ENCODE measurements around the gene TEDC2. TPM values are rescaled to one million over a fixed set of nuclear protein-coding genes. Genes with fewer than 3 reads are reported as not detected.

The TEDC2 gene
- total and polyA plus RNA-seq, 2 of the 8 experiments (the other 6 are each of a cell fraction or from before 2014, with no cell fraction given), result 54.6 to 55.6 TPM

DNA sequence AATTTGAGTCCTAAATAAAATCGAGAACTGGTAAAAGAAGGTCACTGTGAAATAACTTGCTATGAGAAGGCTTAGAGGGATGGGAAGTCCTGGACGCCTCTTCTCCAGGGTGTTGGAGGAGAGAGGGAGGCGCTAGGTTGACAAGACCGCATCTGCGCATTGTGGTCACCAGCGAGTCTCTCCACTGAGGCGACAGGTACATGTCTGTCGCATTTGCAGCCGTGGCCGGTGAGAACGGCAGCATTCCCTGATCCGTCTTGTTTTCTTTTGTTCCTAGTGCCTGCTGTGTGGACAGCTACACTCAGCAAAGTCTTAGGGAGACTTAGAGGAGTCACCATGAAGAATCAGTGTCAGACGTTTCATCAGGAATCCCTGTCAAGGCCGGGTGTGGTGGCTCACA lies 45.8 kb downstream of the TEDC2 start (continued):
- TF ChIP-seq, protein P1, sequence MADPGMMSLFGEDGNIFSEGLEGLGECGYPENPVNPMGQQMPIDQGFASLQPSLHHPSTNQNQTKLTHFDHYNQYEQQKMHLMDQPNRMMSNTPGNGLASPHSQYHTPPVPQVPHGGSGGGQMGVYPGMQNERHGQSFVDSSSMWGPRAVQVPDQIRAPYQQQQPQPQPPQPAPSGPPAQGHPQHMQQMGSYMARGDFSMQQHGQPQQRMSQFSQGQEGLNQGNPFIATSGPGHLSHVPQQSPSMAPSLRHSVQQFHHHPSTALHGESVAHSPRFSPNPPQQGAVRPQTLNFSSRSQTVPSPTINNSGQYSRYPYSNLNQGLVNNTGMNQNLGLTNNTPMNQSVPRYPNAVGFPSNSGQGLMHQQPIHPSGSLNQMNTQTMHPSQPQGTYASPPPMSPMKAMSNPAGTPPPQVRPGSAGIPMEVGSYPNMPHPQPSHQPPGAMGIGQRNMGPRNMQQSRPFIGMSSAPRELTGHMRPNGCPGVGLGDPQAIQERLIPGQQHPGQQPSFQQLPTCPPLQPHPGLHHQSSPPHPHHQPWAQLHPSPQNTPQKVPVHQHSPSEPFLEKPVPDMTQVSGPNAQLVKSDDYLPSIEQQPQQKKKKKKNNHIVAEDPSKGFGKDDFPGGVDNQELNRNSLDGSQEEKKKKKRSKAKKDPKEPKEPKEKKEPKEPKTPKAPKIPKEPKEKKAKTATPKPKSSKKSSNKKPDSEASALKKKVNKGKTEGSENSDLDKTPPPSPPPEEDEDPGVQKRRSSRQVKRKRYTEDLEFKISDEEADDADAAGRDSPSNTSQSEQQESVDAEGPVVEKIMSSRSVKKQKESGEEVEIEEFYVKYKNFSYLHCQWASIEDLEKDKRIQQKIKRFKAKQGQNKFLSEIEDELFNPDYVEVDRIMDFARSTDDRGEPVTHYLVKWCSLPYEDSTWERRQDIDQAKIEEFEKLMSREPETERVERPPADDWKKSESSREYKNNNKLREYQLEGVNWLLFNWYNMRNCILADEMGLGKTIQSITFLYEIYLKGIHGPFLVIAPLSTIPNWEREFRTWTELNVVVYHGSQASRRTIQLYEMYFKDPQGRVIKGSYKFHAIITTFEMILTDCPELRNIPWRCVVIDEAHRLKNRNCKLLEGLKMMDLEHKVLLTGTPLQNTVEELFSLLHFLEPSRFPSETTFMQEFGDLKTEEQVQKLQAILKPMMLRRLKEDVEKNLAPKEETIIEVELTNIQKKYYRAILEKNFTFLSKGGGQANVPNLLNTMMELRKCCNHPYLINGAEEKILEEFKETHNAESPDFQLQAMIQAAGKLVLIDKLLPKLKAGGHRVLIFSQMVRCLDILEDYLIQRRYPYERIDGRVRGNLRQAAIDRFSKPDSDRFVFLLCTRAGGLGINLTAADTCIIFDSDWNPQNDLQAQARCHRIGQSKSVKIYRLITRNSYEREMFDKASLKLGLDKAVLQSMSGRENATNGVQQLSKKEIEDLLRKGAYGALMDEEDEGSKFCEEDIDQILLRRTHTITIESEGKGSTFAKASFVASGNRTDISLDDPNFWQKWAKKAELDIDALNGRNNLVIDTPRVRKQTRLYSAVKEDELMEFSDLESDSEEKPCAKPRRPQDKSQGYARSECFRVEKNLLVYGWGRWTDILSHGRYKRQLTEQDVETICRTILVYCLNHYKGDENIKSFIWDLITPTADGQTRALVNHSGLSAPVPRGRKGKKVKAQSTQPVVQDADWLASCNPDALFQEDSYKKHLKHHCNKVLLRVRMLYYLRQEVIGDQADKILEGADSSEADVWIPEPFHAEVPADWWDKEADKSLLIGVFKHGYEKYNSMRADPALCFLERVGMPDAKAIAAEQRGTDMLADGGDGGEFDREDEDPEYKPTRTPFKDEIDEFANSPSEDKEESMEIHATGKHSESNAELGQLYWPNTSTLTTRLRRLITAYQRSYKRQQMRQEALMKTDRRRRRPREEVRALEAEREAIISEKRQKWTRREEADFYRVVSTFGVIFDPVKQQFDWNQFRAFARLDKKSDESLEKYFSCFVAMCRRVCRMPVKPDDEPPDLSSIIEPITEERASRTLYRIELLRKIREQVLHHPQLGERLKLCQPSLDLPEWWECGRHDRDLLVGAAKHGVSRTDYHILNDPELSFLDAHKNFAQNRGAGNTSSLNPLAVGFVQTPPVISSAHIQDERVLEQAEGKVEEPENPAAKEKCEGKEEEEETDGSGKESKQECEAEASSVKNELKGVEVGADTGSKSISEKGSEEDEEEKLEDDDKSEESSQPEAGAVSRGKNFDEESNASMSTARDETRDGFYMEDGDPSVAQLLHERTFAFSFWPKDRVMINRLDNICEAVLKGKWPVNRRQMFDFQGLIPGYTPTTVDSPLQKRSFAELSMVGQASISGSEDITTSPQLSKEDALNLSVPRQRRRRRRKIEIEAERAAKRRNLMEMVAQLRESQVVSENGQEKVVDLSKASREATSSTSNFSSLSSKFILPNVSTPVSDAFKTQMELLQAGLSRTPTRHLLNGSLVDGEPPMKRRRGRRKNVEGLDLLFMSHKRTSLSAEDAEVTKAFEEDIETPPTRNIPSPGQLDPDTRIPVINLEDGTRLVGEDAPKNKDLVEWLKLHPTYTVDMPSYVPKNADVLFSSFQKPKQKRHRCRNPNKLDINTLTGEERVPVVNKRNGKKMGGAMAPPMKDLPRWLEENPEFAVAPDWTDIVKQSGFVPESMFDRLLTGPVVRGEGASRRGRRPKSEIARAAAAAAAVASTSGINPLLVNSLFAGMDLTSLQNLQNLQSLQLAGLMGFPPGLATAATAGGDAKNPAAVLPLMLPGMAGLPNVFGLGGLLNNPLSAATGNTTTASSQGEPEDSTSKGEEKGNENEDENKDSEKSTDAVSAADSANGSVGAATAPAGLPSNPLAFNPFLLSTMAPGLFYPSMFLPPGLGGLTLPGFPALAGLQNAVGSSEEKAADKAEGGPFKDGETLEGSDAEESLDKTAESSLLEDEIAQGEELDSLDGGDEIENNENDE (IDR thresholded peaks at IDR 0.05; ENCODE audit: insufficient replicate concordance, low read length), result no peak
- TF ChIP-seq SIX5 (IDR thresholded peaks at IDR 0.05; ENCODE audit: low read depth, low read length) (no peak), TAF7 (optimal IDR thresholded peaks at IDR 0.05; ENCODE audit: borderline replicate concordance, low read depth, low read length) (no peak), POU5F1 (IDR thresholded peaks at IDR 0.05; ENCODE audit: low read depth, low read length) (no peak), SIN3A (conservative IDR thresholded peaks at IDR 0.05 in 1 of 2, IDR thresholded peaks at IDR 0.05 in 1 of 2; ENCODE audit: low read depth in 1 of 2, low read length in 2 of 2) (no peak), BACH1 (IDR thresholded peaks at IDR 0.05; ENCODE audit: low read length) (no peak), EGR1 (IDR thresholded peaks at IDR 0.05; ENCODE audit: borderline replicate concordance, low read depth, low read length) (no peak), NRF1 (IDR thresholded peaks at IDR 0.05; ENCODE audit: low read depth, low read length) (no peak), GABPA (IDR thresholded peaks at IDR 0.05; ENCODE audit: borderline replicate concordance, insufficient read depth, low read length) (no peak)
- TF ChIP-seq, protein P2, sequence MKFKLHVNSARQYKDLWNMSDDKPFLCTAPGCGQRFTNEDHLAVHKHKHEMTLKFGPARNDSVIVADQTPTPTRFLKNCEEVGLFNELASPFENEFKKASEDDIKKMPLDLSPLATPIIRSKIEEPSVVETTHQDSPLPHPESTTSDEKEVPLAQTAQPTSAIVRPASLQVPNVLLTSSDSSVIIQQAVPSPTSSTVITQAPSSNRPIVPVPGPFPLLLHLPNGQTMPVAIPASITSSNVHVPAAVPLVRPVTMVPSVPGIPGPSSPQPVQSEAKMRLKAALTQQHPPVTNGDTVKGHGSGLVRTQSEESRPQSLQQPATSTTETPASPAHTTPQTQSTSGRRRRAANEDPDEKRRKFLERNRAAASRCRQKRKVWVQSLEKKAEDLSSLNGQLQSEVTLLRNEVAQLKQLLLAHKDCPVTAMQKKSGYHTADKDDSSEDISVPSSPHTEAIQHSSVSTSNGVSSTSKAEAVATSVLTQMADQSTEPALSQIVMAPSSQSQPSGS (IDR thresholded peaks at IDR 0.05; ENCODE audit: low read length), result no peak
